GM12892 (cell line): ENCODE results near the gene DLG2.
"Not testable (repeated sequence)": the region's sequence is repeated elsewhere in the genome, so short reads cannot be mapped to it uniquely, and the experiment has no call there.

Experiments
- DNase-seq: peaks from one replicate; pipeline ENCODE4 v3.0.0; 2011; ENCODE audit not compliant: insufficient read length
- FAIRE-seq: peaks from 2 replicates; lab custom pipeline; 2011; peaks lifted over from hg19 to GRCh38; lab: Jason Lieb, UNC
- POLR2A ChIP-seq: IDR thresholded peaks from 2 replicates; pipeline ENCODE4 v1.6.1; 2011; ENCODE audit warnings: low read depth, low read length, control low read depth
- POLR2AphosphoS5 ChIP-seq: IDR thresholded peaks from 2 replicates; pipeline ENCODE4 v1.6.1; 2011; ENCODE audit warnings: low read depth, low read length, control low read depth
- TAF1 ChIP-seq: IDR thresholded peaks from 2 replicates; pipeline ENCODE4 v1.6.1; 2011; ENCODE audit warnings: low read depth, mild to moderate bottlenecking, control low read depth, low read length, borderline replicate concordance

Gene DLG2

DNA sequence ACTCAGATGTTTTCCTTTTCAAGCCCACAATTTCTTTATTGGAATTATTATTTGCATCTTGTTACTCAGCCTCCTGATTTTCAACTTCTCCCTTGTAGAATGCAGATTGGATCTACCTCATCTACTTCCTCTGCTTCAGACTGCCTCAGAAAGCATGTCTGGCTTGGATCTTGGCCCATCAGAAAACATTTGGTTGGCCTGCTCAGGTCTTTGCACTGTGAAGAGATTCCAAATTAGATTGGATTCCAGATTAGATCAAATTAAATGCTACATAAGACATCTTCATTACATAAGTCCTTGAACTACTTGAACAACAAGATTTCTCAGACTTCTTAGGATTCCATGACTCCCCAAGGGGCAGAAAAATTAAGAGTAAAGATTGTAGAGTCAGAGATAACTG is 358.0 kb downstream of the DLG2 start:
- FAIRE-seq (no peak), DNase-seq (no peak)
- TF ChIP-seq POLR2A (no peak), TAF1 (no peak), POLR2AphosphoS5 (no peak)

DNA sequence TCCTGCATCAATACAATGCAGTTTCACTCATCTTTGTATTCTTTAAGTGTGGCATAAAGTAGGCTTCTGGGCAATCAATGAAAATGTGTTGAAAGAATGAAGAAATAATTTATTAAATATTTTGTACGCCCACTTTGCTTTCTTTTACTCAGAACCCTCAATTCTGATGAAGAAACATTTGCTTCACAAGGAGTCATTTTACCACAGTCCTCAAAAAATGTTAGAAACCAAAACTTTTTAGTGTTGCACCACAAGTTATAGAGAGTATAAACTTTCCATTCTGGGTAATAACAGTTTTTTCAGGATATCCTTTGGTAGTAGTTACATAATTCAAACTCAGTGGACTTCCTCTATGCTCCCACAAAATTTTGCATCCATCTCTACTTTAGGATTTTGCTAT is 360.5 kb downstream of the DLG2 start:
- DNase-seq (no peak), FAIRE-seq (no peak)
- no peak for TF ChIP-seq POLR2A
- TF ChIP-seq TAF1 = no peak
- no peak for TF ChIP-seq POLR2AphosphoS5

DNA sequence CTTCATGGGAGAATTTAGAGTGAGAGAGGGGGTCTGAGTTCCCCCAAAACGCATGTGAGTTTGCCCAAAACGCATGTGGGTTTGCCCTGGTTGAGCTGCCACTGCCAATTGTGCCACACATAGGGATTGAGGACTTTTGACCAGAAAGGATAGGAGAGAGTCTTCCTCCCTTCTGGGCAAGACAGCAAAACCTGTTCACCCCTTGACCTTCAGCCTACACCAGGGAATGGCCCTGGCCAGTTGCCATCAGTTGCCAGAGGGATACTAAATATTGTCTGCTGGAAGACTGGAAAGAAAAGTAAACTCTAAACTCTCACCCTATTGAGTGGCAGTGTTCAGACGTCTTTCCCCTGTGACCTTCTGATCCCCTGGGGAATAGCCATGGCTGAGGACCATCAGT is 363.8 kb downstream of the DLG2 start:
- FAIRE-seq = no peak
- no peak for DNase-seq
- no peak for TF ChIP-seq POLR2AphosphoS5
- TF ChIP-seq POLR2A = no peak
- TF ChIP-seq TAF1 = no peak

DNA sequence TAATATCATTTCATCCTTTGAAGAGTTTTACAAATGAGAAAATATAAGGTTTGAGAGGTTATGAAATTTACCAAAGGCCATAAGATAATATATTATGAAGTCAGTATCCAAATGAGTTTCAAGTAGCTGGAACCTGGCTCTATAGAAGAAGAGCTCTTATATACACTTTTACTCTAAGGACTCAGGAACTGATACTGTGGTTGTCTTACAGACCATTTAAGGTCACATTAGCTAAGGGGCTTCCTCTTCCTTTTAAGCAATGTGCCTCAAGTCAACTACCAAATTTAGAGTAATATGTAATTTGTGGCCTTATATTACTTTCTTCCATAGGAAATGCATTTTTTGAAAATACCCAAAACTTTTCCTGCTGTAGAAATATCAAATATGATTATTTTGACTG is 369.3 kb downstream of the DLG2 start:
- no peak for DNase-seq
- no peak for TF ChIP-seq TAF1
- no peak for TF ChIP-seq POLR2A
- TF ChIP-seq POLR2AphosphoS5 = no peak
- FAIRE-seq = no peak

DNA sequence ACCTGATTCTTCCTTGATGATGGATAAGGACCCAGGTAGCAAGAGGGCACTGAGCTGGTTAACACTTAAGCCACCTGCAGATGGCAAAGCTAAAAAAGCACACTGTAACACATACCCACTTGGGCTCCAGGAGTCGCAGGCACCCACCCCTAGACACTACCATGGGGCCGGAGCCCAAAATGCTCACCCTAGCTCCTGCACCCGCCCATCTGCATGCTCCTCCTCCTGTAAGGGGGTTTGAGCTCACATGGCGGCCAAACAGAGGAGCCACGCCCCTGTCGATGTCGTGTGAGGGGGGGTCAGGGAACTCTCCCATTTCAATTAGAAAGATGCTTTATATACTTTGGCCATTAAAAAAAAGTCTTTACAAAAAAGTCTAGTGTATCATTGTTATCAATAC is 370.7 kb downstream of the DLG2 start:
- FAIRE-seq (no peak), DNase-seq (no peak)
- TF ChIP-seq POLR2AphosphoS5 (no peak), TAF1 (no peak)

DNA sequence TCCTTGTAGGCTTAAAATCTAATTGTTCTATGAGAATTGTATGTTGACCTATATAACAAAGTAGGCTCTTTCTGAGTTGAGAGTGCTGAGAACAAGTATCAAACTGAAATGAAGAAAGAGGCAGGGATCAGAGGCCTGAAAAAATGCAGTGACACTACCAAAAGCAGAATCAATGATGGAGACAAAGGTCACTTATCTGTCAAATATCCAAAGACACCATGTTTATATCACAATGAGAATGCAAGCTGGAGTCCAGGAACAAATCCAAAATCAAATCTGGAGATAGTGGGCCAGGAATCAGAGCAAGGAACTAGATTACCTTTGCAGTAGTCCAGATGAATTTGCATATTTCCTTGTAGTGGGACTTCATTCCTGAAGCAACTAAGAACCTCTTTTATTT is 377.7 kb downstream of the DLG2 start:
- TF ChIP-seq POLR2AphosphoS5 = no peak
- no peak for TF ChIP-seq POLR2A
- TF ChIP-seq TAF1 = no peak
- FAIRE-seq (no peak), DNase-seq (no peak)

DNA sequence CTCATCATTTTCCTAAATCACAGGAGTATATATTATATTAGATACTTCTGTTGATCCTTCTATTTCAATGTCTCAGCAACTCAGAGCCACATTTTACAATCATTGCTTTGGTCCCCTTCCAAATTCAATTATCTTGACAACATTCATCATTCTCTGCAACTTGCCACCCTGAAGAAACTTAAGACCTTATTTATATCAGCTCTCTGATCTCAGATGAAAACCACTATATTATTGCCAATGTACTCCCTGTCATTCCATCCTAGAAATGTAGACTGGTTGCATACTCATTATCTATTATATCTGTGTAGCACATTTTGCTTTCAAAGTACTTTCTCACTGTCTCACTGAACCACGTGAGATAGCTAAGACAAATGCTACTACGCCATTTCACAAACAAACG is 379.3 kb downstream of the DLG2 start:
- TF ChIP-seq TAF1 = no peak
- no peak for TF ChIP-seq POLR2A
- TF ChIP-seq POLR2AphosphoS5 = no peak
- no peak for FAIRE-seq

DNA sequence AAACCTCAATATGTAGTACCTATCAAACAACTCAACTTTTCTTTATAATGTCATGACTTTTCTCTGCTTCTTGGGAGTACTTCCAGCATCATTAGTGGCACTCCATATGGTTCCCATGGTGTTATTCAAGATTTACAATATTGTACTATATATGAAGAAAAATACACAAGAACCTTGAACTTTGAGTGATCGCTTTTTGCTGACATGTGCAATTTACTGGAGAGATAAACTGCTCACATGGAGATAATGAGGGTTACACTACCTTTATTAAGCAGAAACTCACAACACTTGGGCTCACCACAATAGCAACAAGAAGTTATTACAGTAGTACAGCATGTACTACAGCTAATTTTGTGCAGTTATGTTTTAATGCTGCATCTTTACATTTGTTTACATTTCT is 388.2 kb downstream of the DLG2 start:
- TF ChIP-seq TAF1 (no peak), POLR2AphosphoS5 (no peak), POLR2A (no peak)
- FAIRE-seq (no peak), DNase-seq (no peak)

More for the DNA sequence above, 379.3 kb downstream of the DLG2 start:
- no peak for DNase-seq

DNA sequence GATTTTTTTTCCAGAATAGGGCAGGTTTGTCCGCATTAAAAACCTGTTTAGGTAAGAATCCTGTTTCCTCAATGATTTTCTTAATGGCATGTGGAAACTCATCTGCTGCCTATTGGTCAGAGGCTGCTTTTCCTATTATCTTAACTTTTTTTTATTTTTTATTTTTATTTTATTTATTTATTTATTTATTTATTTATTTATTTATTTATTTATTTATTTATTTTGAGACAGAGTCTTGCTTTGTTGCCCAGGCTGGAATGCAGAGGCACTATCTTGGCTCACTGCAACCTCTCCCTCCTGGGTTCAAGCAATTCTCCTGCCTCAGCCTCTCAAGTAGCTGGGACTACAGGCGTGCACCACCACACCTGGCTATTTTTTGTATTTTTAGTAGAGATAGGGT is 389.1 kb downstream of the DLG2 start:
- not testable (repeated sequence) for FAIRE-seq, DNase-seq

DNA sequence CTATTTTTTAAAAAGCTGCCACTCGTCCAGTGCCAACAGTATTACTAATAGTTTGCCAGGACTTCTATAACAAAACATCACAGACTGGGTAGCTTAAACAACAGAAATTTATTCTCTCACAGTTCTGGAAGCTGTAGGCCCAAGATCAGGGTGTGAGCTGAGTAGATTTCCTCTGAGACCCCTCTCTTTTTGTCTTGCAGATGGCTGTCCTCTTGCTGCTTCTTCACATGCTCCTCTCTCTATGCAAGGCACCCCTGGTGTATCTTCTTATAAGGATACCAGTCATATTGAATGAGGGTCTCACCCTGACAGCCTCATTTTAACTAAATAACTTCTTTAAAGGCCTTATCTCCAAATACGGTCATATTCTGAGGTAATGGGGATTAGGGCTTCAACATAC is 390.9 kb downstream of the DLG2 start:
- TF ChIP-seq POLR2AphosphoS5 (no peak), POLR2A (no peak), TAF1 (no peak)
- no peak for DNase-seq
- FAIRE-seq = no peak

DNA sequence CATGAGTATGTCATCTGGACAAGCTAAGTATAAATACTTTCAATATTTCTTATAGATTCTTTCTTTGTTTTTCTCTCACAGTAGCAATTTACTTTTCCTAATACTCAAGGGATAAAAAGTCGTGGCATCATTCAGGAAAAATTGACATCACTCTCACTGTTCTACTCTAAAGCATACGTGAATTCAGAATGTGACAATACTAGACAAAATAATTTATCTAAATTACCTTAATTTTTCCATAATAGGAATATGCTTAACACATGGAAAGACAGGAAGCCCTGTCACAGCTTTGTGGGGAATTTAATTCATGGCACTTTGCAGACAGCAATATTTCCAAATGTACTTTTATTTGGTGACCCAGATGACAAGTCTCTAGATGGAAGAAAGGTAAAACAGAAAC is 394.6 kb downstream of the DLG2 start:
- FAIRE-seq = no peak
- no peak for DNase-seq
- TF ChIP-seq POLR2A (no peak), POLR2AphosphoS5 (no peak), TAF1 (no peak)

DNA sequence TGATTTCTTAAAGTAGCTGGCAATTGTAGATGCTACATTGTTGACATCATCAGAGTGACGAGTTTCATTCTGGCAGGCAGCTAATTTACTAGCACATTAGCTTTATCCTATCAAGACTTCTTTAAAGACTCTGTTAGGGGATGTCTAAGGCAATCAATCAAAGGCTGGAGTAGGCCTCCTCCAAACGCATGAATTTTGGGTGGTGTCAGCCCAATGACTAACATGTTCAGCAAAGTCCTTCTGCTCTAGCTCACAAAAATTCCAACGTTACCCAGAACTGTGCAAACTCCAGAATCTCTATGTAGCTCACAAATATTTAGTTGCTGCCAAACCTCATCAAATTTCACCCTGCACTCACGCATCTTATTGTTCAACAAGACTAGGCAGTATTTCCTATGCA is 395.6 kb downstream of the DLG2 start:
- FAIRE-seq (no peak), DNase-seq (no peak)
- TF ChIP-seq POLR2A (no peak), TAF1 (no peak), POLR2AphosphoS5 (no peak)

DNA sequence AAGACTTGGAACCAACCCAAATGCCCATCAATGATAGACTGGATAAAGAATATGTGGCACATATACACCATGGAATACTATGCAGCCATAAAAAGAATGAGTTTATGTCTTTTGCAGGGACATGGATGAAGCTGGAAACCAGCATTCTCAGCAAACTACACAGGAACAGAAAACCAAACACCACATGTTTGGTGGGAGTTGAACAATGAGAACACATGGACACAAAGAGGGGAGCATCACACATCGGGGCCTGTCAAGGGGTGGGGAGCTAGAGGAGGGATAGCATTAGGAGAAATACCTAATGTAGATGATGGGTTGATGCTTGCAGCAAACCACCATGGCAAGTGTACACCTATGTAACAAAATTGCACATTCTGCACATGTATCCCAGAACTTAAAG is 397.4 kb downstream of the DLG2 start:
- not testable (repeated sequence) for FAIRE-seq, DNase-seq
